ENCODE measurements around the gene KLK15. TPM values are rescaled to one million over a fixed set of nuclear protein-coding genes. Genes with fewer than 3 reads are reported as not detected.

The KLK15 gene
- total and polyA plus RNA-seq, 10 of the 15 experiments (the other 5 are each of a cell fraction or from before 2014, with no cell fraction given): 0.04 to 0.08 TPM; not detected in 8

GRCh38 chr19:50875795-50876422 lies 42.5 kb upstream of the KLK15 start (continued):
- no peak for TF ChIP-seq NR2C1 (IDR thresholded peaks at IDR 0.05)
- TF ChIP-seq ZBTB4 (CRISPR knock-in tag; IDR thresholded peaks at IDR 0.05): no peak
- no peak for TF ChIP-seq RELA (IDR thresholded peaks at IDR 0.05; ENCODE audit: borderline replicate concordance, partially characterized antibody)
- TF ChIP-seq IKZF1 (conservative IDR thresholded peaks at IDR 0.05): no peak
- TF ChIP-seq ZNF24 (IDR thresholded peaks at IDR 0.05): no peak
- TF ChIP-seq CBFB (IDR thresholded peaks at IDR 0.05; ENCODE audit: low read depth): no peak
- no peak for TF ChIP-seq BCLAF1 (IDR thresholded peaks at IDR 0.05)
- no peak for TF ChIP-seq ZSCAN29 (IDR thresholded peaks at IDR 0.05)
- TF ChIP-seq NR2C2 (IDR thresholded peaks at IDR 0.05; ENCODE audit: borderline replicate concordance, control insufficient read depth, insufficient read length, low read depth): no peak
- peak in 1 of 2 experiments; percentile 12; a peak in 1 of 4 replicates for TF ChIP-seq BHLHE40 (IDR thresholded peaks at IDR 0.05; ENCODE audit: borderline replicate concordance in 1 of 2, low read depth in 2 of 2, low read length in 1 of 2)
- TF ChIP-seq ZZZ3 (IDR thresholded peaks at IDR 0.05; ENCODE audit: control insufficient read depth, insufficient read length, low read depth): no peak
- TF ChIP-seq GATAD2B (conservative IDR thresholded peaks at IDR 0.05; ENCODE audit: low read depth): no peak
- TF ChIP-seq FOXK2 (IDR thresholded peaks at IDR 0.05): no peak
- no peak for TF ChIP-seq HSF1 (IDR thresholded peaks at IDR 0.05; ENCODE audit: low read depth, low read length)
- no peak for TF ChIP-seq CBX5 (IDR thresholded peaks at IDR 0.05; ENCODE audit: low read depth)
- no peak for TF ChIP-seq IRF5 (IDR thresholded peaks at IDR 0.05; ENCODE audit: borderline replicate concordance)
- no peak for TF ChIP-seq LARP7 (IDR thresholded peaks at IDR 0.05)
- TF ChIP-seq CBX3 (IDR thresholded peaks at IDR 0.05; ENCODE audit: borderline replicate concordance, low read depth): no peak
- no peak for TF ChIP-seq RUNX3 (IDR thresholded peaks at IDR 0.05; ENCODE audit: low read length)
- TF ChIP-seq ASH2L (IDR thresholded peaks at IDR 0.05; ENCODE audit: borderline replicate concordance, low read depth): no peak
- no peak for TF ChIP-seq ZNF207 (IDR thresholded peaks at IDR 0.05; ENCODE audit: borderline replicate concordance)
